ENCODE data around the gene CBLB.

- TF ChIP-seq, protein P1, sequence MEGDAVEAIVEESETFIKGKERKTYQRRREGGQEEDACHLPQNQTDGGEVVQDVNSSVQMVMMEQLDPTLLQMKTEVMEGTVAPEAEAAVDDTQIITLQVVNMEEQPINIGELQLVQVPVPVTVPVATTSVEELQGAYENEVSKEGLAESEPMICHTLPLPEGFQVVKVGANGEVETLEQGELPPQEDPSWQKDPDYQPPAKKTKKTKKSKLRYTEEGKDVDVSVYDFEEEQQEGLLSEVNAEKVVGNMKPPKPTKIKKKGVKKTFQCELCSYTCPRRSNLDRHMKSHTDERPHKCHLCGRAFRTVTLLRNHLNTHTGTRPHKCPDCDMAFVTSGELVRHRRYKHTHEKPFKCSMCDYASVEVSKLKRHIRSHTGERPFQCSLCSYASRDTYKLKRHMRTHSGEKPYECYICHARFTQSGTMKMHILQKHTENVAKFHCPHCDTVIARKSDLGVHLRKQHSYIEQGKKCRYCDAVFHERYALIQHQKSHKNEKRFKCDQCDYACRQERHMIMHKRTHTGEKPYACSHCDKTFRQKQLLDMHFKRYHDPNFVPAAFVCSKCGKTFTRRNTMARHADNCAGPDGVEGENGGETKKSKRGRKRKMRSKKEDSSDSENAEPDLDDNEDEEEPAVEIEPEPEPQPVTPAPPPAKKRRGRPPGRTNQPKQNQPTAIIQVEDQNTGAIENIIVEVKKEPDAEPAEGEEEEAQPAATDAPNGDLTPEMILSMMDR (IDR thresholded peaks at IDR 0.05) = no peak
- no peak for TF ChIP-seq POLR2A (IDR thresholded peaks at IDR 0.05)
Measured at GRCh38 chr3:105906836-105907235, 38.0 kb upstream of the CBLB start.

Data from prostate gland (tissue), 2 donors.